HCT116 (cell line): ENCODE measurements around the gene CA11.

Experiments
- EGR1 ChIP-seq: IDR thresholded peaks from 2 replicates; pipeline ENCODE4 v1.6.1; 2012; ENCODE audit warnings: low read depth
- EZH2 ChIP-seq: fragments of 200-600 bp; sonication (generic); IDR thresholded peaks from 2 replicates; pipeline ENCODE4 v1.6.1; 2017; ENCODE audit warnings: antibody characterized with exemption, mixed run types
- EZH2phosphoT487 ChIP-seq: fragments of 200-600 bp; IDR thresholded peaks from 2 replicates; pipeline ENCODE4 v1.6.1; 2018; ENCODE audit warnings: antibody characterized with exemption, borderline replicate concordance
- MAX ChIP-seq: IDR thresholded peaks from 2 replicates; pipeline ENCODE4 v1.6.1; 2012
- POLR2A ChIP-seq: IDR thresholded peaks from 2 replicates; pipeline ENCODE4 v1.7.0; 2011; ENCODE audit warnings: borderline replicate concordance; ENCODE audit not compliant: insufficient read depth, insufficient read length; ENCODE audit errors: extremely low read depth
- TF ChIP-seq, protein P1 (sequence below), 3 experiments: fragments of 200-600 bp in 1 of 3; sonication (generic) in 1 of 3; IDR thresholded peaks in 2 of 3; conservative IDR thresholded peaks in 1 of 3; 2 replicates each; pipeline ENCODE4 v1.5.1; 2012 to 2017; ENCODE audit warnings: low read depth in 2 of 3, low read length in 2 of 3, antibody characterized with exemption in 1 of 3, borderline replicate concordance in 1 of 3, control low read depth in 1 of 3, mild to moderate bottlenecking in 1 of 3, mixed read lengths in 1 of 3, mixed run types in 1 of 3, moderate library complexity in 1 of 3; ENCODE audit not compliant: insufficient read depth in 1 of 3

GRCh38 chr19:48632692-48633147, 13.3 kb downstream of the CA11 start:
- TF ChIP-seq, protein P1, sequence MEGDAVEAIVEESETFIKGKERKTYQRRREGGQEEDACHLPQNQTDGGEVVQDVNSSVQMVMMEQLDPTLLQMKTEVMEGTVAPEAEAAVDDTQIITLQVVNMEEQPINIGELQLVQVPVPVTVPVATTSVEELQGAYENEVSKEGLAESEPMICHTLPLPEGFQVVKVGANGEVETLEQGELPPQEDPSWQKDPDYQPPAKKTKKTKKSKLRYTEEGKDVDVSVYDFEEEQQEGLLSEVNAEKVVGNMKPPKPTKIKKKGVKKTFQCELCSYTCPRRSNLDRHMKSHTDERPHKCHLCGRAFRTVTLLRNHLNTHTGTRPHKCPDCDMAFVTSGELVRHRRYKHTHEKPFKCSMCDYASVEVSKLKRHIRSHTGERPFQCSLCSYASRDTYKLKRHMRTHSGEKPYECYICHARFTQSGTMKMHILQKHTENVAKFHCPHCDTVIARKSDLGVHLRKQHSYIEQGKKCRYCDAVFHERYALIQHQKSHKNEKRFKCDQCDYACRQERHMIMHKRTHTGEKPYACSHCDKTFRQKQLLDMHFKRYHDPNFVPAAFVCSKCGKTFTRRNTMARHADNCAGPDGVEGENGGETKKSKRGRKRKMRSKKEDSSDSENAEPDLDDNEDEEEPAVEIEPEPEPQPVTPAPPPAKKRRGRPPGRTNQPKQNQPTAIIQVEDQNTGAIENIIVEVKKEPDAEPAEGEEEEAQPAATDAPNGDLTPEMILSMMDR (IDR thresholded peaks at IDR 0.05 in 2 of 3, conservative IDR thresholded peaks at IDR 0.05 in 1 of 3; ENCODE audit: borderline replicate concordance in 1 of 3, insufficient read depth in 1 of 3, low read depth in 2 of 3, low read length in 2 of 3) = no peak
- TF ChIP-seq EZH2phosphoT487 (no peak), POLR2A (no peak), EGR1 (no peak), EZH2 (no peak), MAX (no peak)
